Measurements from ENCODE around the gene COL4A5. TPM values are rescaled to one million over a fixed set of nuclear protein-coding genes. Genes with fewer than 3 reads are reported as not detected.
"Not testable (repeated sequence)": the region's sequence is repeated elsewhere in the genome, so short reads cannot be mapped to it uniquely, and the experiment has no call there.

The COL4A5 gene
- polyA plus RNA-seq (ENCODE audit: low read depth in 6 of 6): not detected

- no peak for DNase-seq
- Mint-ChIP-seq H3K36me3 (peaks cover 0 to 6% of the 10 kb centered on the region in 2 donors), H3K27me3 (peaks cover 7 to 43% (median 26%) of the 10 kb centered on the region in 3 donors), H3K27ac (no peak within 1 kb of the TSS), H3K4me3 (peak within 1 kb of the TSS in 7 of 8 donors; percentile 35 to 75 (median 53)), H3K9me3 (peaks cover 0 to 2% (median 0%) of the 10 kb centered on the region in 7 donors), H3K4me1 (peaks cover 0 to 13% (median 8%) of the 10 kb centered on the region in 3 donors)
- ATAC-seq (ENCODE audit: low read depth in 2 of 2): no peak
These were observed at the start of gene COL4A5 for GRCh38 chrX:108439426-108439942. COL4A5 (plus strand) TSS chrX:108439838; CDS start chrX:108440126, 288 bp downstream.

- H3K27ac Mint-ChIP-seq; DNase-seq; H3K27me3 Mint-ChIP-seq; H3K4me3 Mint-ChIP-seq; H3K4me1 Mint-ChIP-seq; ATAC-seq (ENCODE audit: low read depth in 2 of 2); H3K36me3 Mint-ChIP-seq: not testable (repeated sequence)
- peaks cover 2 to 21% (median 10%) of the 10 kb centered on the region in 7 donors for H3K9me3 Mint-ChIP-seq
These were observed 48.5 kb upstream of the COL4A5 start for GRCh38 chrX:108390976-108391717.

- no peak overlapping the region for H3K27ac Mint-ChIP-seq
- no peak overlapping the region for H3K4me3 Mint-ChIP-seq
- H3K4me1 Mint-ChIP-seq: no peaks in the 10 kb centered on the region
- H3K27me3 Mint-ChIP-seq: no peaks in the 10 kb centered on the region
- DNase-seq (no peak), ATAC-seq (ENCODE audit: low read depth in 2 of 2) (no peak)
- peaks cover 0 to 4% (median 0%) of the 10 kb centered on the region in 7 donors for H3K9me3 Mint-ChIP-seq
- no peaks in the 10 kb centered on the region for H3K36me3 Mint-ChIP-seq
These were observed 43.3 kb upstream of the COL4A5 start for GRCh38 chrX:108396188-108396891.

GRCh38 chrX:108396986-108397385 is 42.7 kb upstream of the COL4A5 start:
- no peak for DNase-seq
- Mint-ChIP-seq H3K27ac (no peak overlapping the region), H3K9me3 (peaks cover 0 to 4% (median 0%) of the 10 kb centered on the region in 7 donors), H3K27me3 (no peaks in the 10 kb centered on the region), H3K36me3 (no peaks in the 10 kb centered on the region), H3K4me3 (no peak overlapping the region), H3K4me1 (no peaks in the 10 kb centered on the region)
- no peak for ATAC-seq (ENCODE audit: low read depth in 2 of 2)

- no peak for ATAC-seq (ENCODE audit: low read depth in 2 of 2)
- Mint-ChIP-seq H3K36me3 (no peaks in the 10 kb centered on the region), H3K27me3 (no peaks in the 10 kb centered on the region), H3K27ac (no peak overlapping the region), H3K4me3 (no peak overlapping the region), H3K4me1 (no peaks in the 10 kb centered on the region), H3K9me3 (peaks cover 0 to 3% (median 0%) of the 10 kb centered on the region in 7 donors)
- no peak for DNase-seq
These were observed 41.8 kb upstream of the COL4A5 start for GRCh38 chrX:108397627-108398391.

- DNase-seq (no peak), ATAC-seq (ENCODE audit: low read depth in 2 of 2) (no peak)
- H3K4me3 Mint-ChIP-seq: no peak overlapping the region
- H3K9me3 Mint-ChIP-seq: peaks cover 0 to 3% (median 0%) of the 10 kb centered on the region in 7 donors
- H3K4me1 Mint-ChIP-seq: no peaks in the 10 kb centered on the region
- H3K27me3 Mint-ChIP-seq: no peaks in the 10 kb centered on the region
- no peak overlapping the region for H3K27ac Mint-ChIP-seq
- H3K36me3 Mint-ChIP-seq: no peaks in the 10 kb centered on the region
These were observed 40.0 kb upstream of the COL4A5 start for GRCh38 chrX:108399418-108400165.

- Mint-ChIP-seq H3K27me3 (no peaks in the 10 kb centered on the region), H3K27ac (no peak overlapping the region), H3K9me3 (no peaks in the 10 kb centered on the region), H3K36me3 (no peaks in the 10 kb centered on the region), H3K4me3 (no peak overlapping the region), H3K4me1 (no peaks in the 10 kb centered on the region)
- no peak for ATAC-seq (ENCODE audit: low read depth in 2 of 2)
- no peak for DNase-seq
These were observed 26.9 kb upstream of the COL4A5 start for GRCh38 chrX:108412783-108413182.

- DNase-seq (no peak), ATAC-seq (ENCODE audit: low read depth in 2 of 2) (no peak)
- Mint-ChIP-seq H3K4me1 (no peaks in the 10 kb centered on the region), H3K27ac (no peak overlapping the region), H3K9me3 (no peaks in the 10 kb centered on the region), H3K4me3 (no peak overlapping the region), H3K27me3 (no peaks in the 10 kb centered on the region), H3K36me3 (no peaks in the 10 kb centered on the region)
These were observed 24.5 kb upstream of the COL4A5 start for GRCh38 chrX:108415146-108415545.

- no peaks in the 10 kb centered on the region for H3K4me1 Mint-ChIP-seq
- no peak overlapping the region for H3K4me3 Mint-ChIP-seq
- H3K27me3 Mint-ChIP-seq: peaks cover 0 to under 1% (median 0%) of the 10 kb centered on the region in 3 donors
- H3K36me3 Mint-ChIP-seq: no peaks in the 10 kb centered on the region
- ATAC-seq (ENCODE audit: low read depth in 2 of 2) (no peak), DNase-seq (no peak)
- H3K27ac Mint-ChIP-seq: no peak overlapping the region
- no peaks in the 10 kb centered on the region for H3K9me3 Mint-ChIP-seq
These were observed 23.7 kb upstream of the COL4A5 start for GRCh38 chrX:108415891-108416290.

GRCh38 chrX:108417257-108417656 is 22.4 kb upstream of the COL4A5 start:
- ATAC-seq (ENCODE audit: low read depth in 2 of 2): no peak
- H3K27me3 Mint-ChIP-seq: peaks cover 0 to 7% (median 0%) of the 10 kb centered on the region in 3 donors
- H3K36me3 Mint-ChIP-seq: no peaks in the 10 kb centered on the region
- H3K4me1 Mint-ChIP-seq: no peaks in the 10 kb centered on the region
- H3K9me3 Mint-ChIP-seq: no peaks in the 10 kb centered on the region
- no peak for DNase-seq
- H3K27ac Mint-ChIP-seq: no peak overlapping the region
- no peak overlapping the region for H3K4me3 Mint-ChIP-seq

- DNase-seq (no peak), ATAC-seq (ENCODE audit: low read depth in 2 of 2) (no peak)
- H3K9me3 Mint-ChIP-seq: no peaks in the 10 kb centered on the region
- no peaks in the 10 kb centered on the region for H3K4me1 Mint-ChIP-seq
- H3K27me3 Mint-ChIP-seq: peaks cover 0 to 7% (median 0%) of the 10 kb centered on the region in 3 donors
- no peak overlapping the region for H3K27ac Mint-ChIP-seq
- no peak overlapping the region for H3K4me3 Mint-ChIP-seq
- no peaks in the 10 kb centered on the region for H3K36me3 Mint-ChIP-seq
These were observed 20.2 kb upstream of the COL4A5 start for GRCh38 chrX:108419401-108419800.

GRCh38 chrX:108420481-108420880 is 19.2 kb upstream of the COL4A5 start:
- no peak for DNase-seq
- no peaks in the 10 kb centered on the region for H3K36me3 Mint-ChIP-seq
- H3K9me3 Mint-ChIP-seq: no peaks in the 10 kb centered on the region
- ATAC-seq (ENCODE audit: low read depth in 2 of 2): no peak
- H3K4me3 Mint-ChIP-seq: no peak overlapping the region
- H3K27me3 Mint-ChIP-seq: peaks cover 0 to 7% (median 0%) of the 10 kb centered on the region in 3 donors
- no peaks in the 10 kb centered on the region for H3K4me1 Mint-ChIP-seq
- no peak overlapping the region for H3K27ac Mint-ChIP-seq

- no peaks in the 10 kb centered on the region for H3K36me3 Mint-ChIP-seq
- DNase-seq (no peak), ATAC-seq (ENCODE audit: low read depth in 2 of 2) (no peak)
- H3K4me1 Mint-ChIP-seq: no peaks in the 10 kb centered on the region
- no peak overlapping the region for H3K4me3 Mint-ChIP-seq
- peaks cover 0 to 13% (median 0%) of the 10 kb centered on the region in 3 donors for H3K27me3 Mint-ChIP-seq
- peaks cover 0 to 11% (median 2%) of the 10 kb centered on the region in 7 donors for H3K9me3 Mint-ChIP-seq
- H3K27ac Mint-ChIP-seq: no peak overlapping the region
These were observed 13.4 kb upstream of the COL4A5 start for GRCh38 chrX:108426262-108426661.
